ENCODE results near the gene HMCN2. TPM values are rescaled to one million over a fixed set of nuclear protein-coding genes. Genes with fewer than 3 reads are reported as not detected.

Gene HMCN2
- total RNA-seq, 1 experiment from 2014 or later, result 1.6 TPM

DNA sequence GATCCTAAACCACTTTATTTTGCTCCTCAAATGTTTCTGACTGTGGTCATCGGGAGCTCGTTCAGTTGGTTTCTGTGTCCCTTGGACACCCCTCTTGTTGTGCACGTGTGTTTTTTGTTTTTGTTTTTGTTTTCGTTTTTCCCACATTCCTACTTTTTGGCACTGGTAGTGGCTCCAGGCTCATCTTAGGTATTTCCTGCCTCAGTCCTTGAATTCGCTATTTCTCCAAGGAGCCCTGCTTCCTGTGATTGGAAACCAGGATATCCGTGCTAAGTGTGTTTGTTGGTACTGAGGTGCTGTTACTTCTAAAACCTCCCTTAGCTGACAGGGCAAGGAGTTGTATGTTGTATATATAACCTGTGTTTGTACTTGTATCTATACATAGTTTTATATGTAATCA, 5.9 kb downstream of the HMCN2 start:
- H3K9me3 ChIP-seq (ENCODE audit: insufficient read depth, low read depth), result no peaks in the 10 kb centered on the region
- no peaks in the 10 kb centered on the region for H3K79me2 ChIP-seq (ENCODE audit: low read depth)
- H3K4me3 ChIP-seq, result no peak overlapping the region
- CTCF ChIA-PET, result no interaction called here
- BruUV-seq (replicated peaks), result no TSS peak
- H3K4me1 ChIP-seq (replicated peaks; ENCODE audit: insufficient read depth), result no peaks in the 10 kb centered on the region
- H3K36me3 ChIP-seq (ENCODE audit: low read depth), result no peaks in the 10 kb centered on the region
- no peaks in the 10 kb centered on the region for H4K20me1 ChIP-seq (ENCODE audit: insufficient read depth)
- POLR2A ChIA-PET (ENCODE audit: unreplicated experiment), result interaction anchor here (0.6 kb wide), 2 partner anchors 166 to 207 kb away, joined by 3 to 9 read pairs; no protein-coding TSS in a partner anchor
- TF ChIP-seq CTCF (conservative IDR thresholded peaks at IDR 0.05) (no peak), EZH2 (IDR thresholded peaks at IDR 0.05; ENCODE audit: low read depth) (no peak)
- H3K9me2 ChIP-seq (ENCODE audit: insufficient read depth), result no peaks in the 10 kb centered on the region
- H2AFZ ChIP-seq, result no peak overlapping the region
- DNase-seq, result no peak
- peaks cover 5% of the 10 kb centered on the region; the same call in 1 of the 2 replicates for H3K27me3 ChIP-seq (ENCODE audit: insufficient read depth, low read depth)
- intact Hi-C loops (cut with micrococcal nuclease; ENCODE audit: unreplicated experiment), result no loop called here
- H3F3A ChIP-seq (ENCODE audit: insufficient read depth, low read depth), result peaks cover 6% of the 10 kb centered on the region; the same call in 1 of the 2 replicates
- H3K4me2 ChIP-seq, result no peak overlapping the region
- no peak overlapping the region for H3K27ac ChIP-seq

- POLR2A ChIA-PET (ENCODE audit: unreplicated experiment), result no interaction called here
- TF ChIP-seq EZH2 (IDR thresholded peaks at IDR 0.05; ENCODE audit: low read depth) (no peak), CTCF (conservative IDR thresholded peaks at IDR 0.05) (no peak)
Measured at GRCh38 chr9:130275156-130275555, 9.6 kb downstream of the HMCN2 start.

DNA sequence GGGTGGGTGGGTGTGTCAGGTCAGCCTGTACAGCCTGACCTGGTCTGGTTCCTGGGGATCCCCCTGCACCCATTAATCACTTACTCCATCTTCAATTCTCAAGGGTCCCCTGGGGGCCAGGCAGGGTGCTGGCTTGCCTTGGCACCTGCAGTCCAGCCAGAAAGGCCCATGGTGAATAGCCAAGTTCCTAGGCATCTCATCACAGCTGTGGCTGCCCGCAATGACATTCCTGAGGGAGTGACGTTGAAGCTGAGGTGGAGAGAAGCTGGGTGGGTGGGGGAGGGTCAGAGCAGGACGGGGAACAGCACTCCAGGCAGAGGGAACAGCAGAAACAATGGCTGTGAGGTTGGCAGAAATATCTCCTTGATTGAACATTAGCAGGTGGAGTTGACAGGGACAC, 10.6 kb downstream of the HMCN2 start:
- no peaks in the 10 kb centered on the region for H3F3A ChIP-seq (ENCODE audit: insufficient read depth, low read depth)
- H3K4me3 ChIP-seq, result no peak overlapping the region
- H3K9me2 ChIP-seq (ENCODE audit: insufficient read depth), result no peaks in the 10 kb centered on the region
- no peak overlapping the region for H3K27ac ChIP-seq
- POLR2A ChIA-PET (ENCODE audit: unreplicated experiment), result interaction anchor here (0.6 kb wide), 1 partner anchor 77 kb away, joined by 3 read pairs; no protein-coding TSS in a partner anchor
- no peaks in the 10 kb centered on the region for H3K4me1 ChIP-seq (replicated peaks; ENCODE audit: insufficient read depth)
- intact Hi-C loops (cut with micrococcal nuclease; ENCODE audit: unreplicated experiment), result no loop called here
- BruUV-seq (replicated peaks), result no TSS peak
- no peaks in the 10 kb centered on the region for H3K79me2 ChIP-seq (ENCODE audit: low read depth)
- peak in 1 of 2 experiments; percentile 36 for DNase-seq
- no peaks in the 10 kb centered on the region for H3K36me3 ChIP-seq (ENCODE audit: low read depth)
- H3K27me3 ChIP-seq (ENCODE audit: insufficient read depth, low read depth), result peaks cover 5% of the 10 kb centered on the region; the same call in 1 of the 2 replicates
- TF ChIP-seq CTCF (conservative IDR thresholded peaks at IDR 0.05) (no peak), EZH2 (IDR thresholded peaks at IDR 0.05; ENCODE audit: low read depth) (no peak)
- no peaks in the 10 kb centered on the region for H4K20me1 ChIP-seq (ENCODE audit: insufficient read depth)
- no peak overlapping the region for H2AFZ ChIP-seq
- no peaks in the 10 kb centered on the region for H3K9me3 ChIP-seq (ENCODE audit: insufficient read depth, low read depth)
- no peak overlapping the region for H3K4me2 ChIP-seq
- CTCF ChIA-PET, result interaction anchor here (1.6 kb wide), 1 partner anchor 13 kb away, joined by 4 read pairs; no protein-coding TSS in a partner anchor

More at GRCh38 chr9:130275156-130275555, 9.6 kb downstream of the HMCN2 start:
- no peaks in the 10 kb centered on the region for H3K79me2 ChIP-seq (ENCODE audit: low read depth)
- H3K36me3 ChIP-seq (ENCODE audit: low read depth), result no peaks in the 10 kb centered on the region
- H3K27me3 ChIP-seq (ENCODE audit: insufficient read depth, low read depth), result peaks cover 5% of the 10 kb centered on the region; the same call in 1 of the 2 replicates
- H3K4me1 ChIP-seq (replicated peaks; ENCODE audit: insufficient read depth), result no peaks in the 10 kb centered on the region
- H3K9me2 ChIP-seq (ENCODE audit: insufficient read depth), result no peaks in the 10 kb centered on the region
- no TSS peak for BruUV-seq (replicated peaks)
- no peaks in the 10 kb centered on the region for H3K9me3 ChIP-seq (ENCODE audit: insufficient read depth, low read depth)
- intact Hi-C loops (cut with micrococcal nuclease; ENCODE audit: unreplicated experiment), result no loop called here
- H2AFZ ChIP-seq, result no peak overlapping the region
- H3F3A ChIP-seq (ENCODE audit: insufficient read depth, low read depth), result no peaks in the 10 kb centered on the region
- CTCF ChIA-PET, result interaction anchor here (1.6 kb wide), 1 partner anchor 12 kb away, joined by 4 read pairs; no protein-coding TSS in a partner anchor
- H3K4me2 ChIP-seq, result no peak overlapping the region
- no peak overlapping the region for H3K27ac ChIP-seq
- no peak overlapping the region for H3K4me3 ChIP-seq
- no peak for DNase-seq
- no peaks in the 10 kb centered on the region for H4K20me1 ChIP-seq (ENCODE audit: insufficient read depth)
